Hematopoietic multipotent progenitor cell treated with erythropoietin and hydrocortisone succinate and interleukin-3 and kit ligand, for 17 days (in vitro differentiated cells): ENCODE results near the gene PACRG.

Experiments used
- DNase-seq: peaks from one replicate; pipeline ENCODE4 v3.0.0-alpha.2; 2015; ENCODE audit warnings: low spot score

The PACRG gene

DNA sequence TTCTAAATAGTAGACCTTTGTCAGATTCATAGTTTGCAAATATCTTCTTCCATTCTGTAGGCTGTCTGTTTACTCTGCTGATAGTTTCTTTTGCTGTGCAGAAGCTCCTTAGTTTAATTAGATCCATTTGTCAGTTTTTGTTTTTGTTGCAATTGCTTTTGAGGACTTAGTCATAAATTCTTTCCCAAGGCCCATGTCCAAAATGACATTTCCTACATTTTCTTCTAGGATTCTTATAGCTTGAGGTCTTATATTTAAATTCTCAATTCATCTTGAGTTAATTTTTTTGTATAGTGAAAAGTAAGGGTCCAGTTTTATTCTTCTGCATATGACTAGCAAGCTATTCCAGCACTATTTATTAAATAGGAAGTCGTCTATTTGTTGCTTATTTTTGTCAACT lies 287.0 kb downstream of the PACRG start:
- DNase-seq = no peak

DNA sequence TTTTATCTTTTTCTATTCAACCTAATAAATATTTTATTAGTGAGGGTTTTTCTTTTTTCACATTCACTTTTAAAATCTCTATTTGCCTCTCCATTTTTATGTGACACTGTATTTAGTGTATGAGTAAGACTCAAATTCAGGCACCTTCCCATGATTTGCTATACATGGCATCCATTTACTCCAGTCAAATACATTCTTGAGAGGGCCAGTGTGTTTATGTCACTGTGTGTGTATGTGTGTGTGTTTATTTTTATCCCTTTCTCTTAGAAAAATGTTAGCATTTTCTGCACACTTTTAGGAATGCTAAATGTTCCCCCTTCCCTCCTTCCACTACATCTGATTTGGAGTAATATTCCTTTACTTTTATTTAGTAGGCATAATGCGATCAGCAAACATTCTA lies 290.0 kb downstream of the PACRG start:
- DNase-seq = no peak

DNA sequence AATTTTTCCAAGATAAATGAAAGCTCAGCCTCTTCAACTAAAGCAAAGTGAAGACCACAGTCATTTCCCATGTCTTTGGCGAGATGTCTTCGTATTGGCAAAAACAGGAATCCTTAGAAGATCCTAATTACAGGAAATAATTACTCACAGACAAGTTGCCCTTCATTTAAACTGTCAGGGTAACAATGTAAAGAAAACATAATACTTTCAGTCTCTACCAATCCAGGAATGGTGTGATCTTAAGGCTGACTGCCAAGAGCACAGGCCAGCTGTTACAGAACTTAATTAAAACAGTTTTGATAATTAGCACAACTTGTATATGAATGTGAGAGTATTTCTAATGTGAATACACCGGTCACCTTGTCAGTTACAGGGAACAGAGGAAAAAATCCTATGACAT lies 292.2 kb downstream of the PACRG start:
- DNase-seq = no peak

DNA sequence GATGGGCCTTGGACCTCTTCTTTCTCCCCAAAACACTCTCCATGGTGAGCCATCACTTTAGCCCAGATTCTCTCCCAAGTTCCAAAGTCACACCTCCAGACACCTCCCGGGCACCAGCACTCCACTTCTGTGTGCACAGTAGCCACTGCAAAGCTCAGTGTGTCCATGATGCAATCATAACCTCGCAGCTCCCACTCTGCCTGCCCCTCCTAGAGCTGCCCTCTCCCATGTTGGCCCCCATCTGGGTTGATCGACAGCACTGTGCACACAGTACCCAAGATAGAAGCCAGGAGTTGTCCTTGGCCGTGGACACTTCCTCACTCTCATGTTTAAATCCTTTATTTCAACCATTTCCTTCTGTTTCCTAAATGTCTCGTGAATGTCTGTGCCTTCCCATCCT lies 293.3 kb downstream of the PACRG start:
- no peak for DNase-seq

- DNase-seq = no peak
These were observed 295.9 kb downstream of the PACRG start for GRCh38 chr6:163023700-163024099.

GRCh38 chr6:163026893-163027292 lies 299.1 kb downstream of the PACRG start:
- DNase-seq = no peak

DNA sequence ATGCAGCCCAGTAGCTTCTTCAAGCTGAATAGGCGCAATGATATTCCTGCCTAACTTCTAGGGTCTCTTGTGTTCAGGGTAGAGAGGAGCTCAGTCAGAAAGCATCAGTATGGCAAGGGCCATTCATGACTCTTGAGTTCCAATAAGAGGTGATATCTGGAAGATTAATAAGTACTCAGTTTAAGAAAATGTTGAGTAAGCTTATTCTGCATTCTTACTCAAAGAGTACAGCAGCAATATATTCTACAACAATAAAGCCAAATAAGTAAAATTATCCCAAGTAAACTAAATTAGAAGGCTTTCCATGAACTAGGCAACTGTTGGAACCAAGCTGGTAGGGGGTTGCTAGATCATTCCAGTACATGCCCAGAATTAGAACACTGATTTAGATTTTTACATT lies 303.2 kb downstream of the PACRG start:
- DNase-seq = no peak

GRCh38 chr6:163031931-163032330 lies 304.2 kb downstream of the PACRG start:
- DNase-seq = no peak

DNA sequence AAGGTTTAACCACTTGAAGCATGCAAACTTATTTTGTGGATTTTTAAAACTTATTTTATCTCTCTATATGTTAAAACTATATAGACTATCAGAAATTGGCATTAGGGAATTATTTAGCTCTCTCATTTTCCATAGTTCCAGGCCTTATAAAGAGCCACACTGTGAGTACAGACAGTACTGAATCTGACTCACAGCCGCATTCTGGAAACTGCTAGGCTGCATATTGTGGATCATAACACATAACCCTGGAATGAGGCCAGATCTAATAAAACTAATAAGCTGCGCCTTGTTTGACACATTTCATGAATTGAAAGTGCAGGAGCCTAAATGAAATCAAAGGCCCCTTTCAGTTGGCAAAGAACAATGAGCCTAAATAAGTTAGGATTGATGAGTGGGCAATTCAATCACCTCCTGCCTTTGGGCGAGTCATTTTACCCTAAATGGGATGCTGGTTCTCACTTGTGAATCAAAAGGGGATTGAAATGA lies 308.4 kb downstream of the PACRG start:
- no peak for DNase-seq

DNA sequence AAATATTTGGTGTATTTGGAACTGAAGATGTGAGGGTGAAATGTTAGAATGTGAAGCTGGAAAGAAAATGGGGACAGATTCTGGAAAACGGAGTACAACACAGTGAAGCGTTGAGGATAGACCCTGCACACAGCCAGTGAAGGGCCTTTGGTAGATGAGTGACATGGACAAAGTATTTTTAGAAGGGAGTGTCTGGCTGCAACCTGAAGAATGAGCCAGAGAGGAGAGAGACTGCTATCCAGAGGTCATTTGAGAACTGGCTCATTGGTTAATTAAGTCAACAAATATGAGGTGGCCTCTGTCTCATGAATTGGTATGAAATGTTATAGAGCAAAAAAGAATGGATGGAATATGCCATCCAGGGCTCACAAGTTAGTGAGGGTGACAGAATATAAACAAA lies 310.5 kb downstream of the PACRG start:
- no peak for DNase-seq

DNA sequence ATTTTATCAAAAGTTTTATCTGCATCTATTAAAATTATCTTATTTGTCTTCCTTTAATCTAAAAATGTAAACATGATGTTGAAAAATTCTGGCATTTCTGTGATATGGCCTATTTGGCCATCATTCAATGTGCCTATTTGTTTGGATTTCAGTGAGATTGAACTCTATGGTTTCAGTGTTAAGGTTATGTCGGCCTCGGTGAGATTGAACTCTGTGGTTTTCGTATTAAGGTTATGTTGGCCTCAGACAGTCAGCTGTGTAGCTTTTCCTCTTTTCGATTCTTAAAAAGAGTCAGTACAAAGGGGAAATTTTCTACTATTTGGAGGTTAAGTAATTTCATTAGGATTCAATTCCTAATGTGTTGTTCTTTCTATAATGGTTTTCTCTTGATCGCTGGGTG lies 320.6 kb downstream of the PACRG start:
- DNase-seq = no peak

GRCh38 chr6:163053667-163054344 lies 326.0 kb downstream of the PACRG start:
- no peak for DNase-seq

GRCh38 chr6:163054641-163055040 lies 326.9 kb downstream of the PACRG start:
- no peak for DNase-seq

- DNase-seq = no peak
These were observed 329.5 kb downstream of the PACRG start for GRCh38 chr6:163057260-163057659.

- no peak for DNase-seq
These were observed 335.0 kb downstream of the PACRG start for GRCh38 chr6:163062790-163063189.

GRCh38 chr6:163063561-163063960 lies 335.8 kb downstream of the PACRG start:
- DNase-seq = no peak

GRCh38 chr6:163064397-163064796 lies 336.6 kb downstream of the PACRG start:
- no peak for DNase-seq

DNA sequence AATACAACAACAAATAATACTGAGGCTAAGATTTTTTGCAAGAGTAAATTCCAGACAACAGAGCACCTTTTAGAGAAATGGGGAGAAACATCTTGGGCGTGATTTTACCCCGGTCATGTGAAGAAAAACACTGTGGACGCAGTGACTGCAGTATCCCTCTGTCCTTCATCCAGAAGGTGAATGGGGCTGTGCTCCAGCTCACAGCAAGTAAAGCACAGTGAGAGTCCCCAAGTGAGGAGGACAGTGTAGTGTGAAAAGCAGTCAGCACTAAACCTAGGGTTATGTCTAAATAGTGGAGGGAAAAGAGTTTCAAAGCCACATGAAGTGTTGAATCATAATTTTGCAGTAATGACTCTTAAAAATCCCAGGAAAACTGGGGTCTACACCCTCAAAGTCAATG lies 338.4 kb downstream of the PACRG start:
- no peak for DNase-seq

GRCh38 chr6:163077134-163077533 lies 349.4 kb downstream of the PACRG start:
- DNase-seq = no peak

- no peak for DNase-seq
These were observed 350.9 kb downstream of the PACRG start for GRCh38 chr6:163078712-163079111.

DNA sequence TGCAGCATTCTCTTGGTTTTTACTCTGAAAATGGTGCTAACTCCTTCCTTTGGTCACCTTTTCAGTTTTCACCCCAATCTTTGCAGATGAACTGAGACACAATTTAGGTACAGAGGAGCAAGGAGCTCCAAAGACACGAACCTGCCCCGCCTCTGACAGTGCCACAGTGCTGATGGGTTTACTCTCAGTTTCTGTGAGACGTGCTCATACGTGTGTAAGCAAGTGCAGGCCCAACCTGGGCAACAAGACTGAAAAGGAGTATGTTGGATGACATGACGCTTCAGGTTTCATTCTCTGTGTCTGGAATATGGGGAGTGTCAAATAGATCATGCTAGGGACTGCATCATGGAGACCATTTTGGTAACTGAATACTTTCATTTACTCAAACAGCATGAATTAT lies 352.5 kb downstream of the PACRG start:
- no peak for DNase-seq

GRCh38 chr6:163083141-163083540 lies 355.4 kb downstream of the PACRG start:
- no peak for DNase-seq

- DNase-seq = no peak
These were observed 357.7 kb downstream of the PACRG start for GRCh38 chr6:163085426-163085825.

- no peak for DNase-seq
These were observed 358.3 kb downstream of the PACRG start for GRCh38 chr6:163085861-163086623.
